Measurements from ENCODE around the gene IQCB1.
"Not testable (repeated sequence)": the region's sequence is repeated elsewhere in the genome, so short reads cannot be mapped to it uniquely, and the experiment has no call there.

IQCB1 gene

DNA sequence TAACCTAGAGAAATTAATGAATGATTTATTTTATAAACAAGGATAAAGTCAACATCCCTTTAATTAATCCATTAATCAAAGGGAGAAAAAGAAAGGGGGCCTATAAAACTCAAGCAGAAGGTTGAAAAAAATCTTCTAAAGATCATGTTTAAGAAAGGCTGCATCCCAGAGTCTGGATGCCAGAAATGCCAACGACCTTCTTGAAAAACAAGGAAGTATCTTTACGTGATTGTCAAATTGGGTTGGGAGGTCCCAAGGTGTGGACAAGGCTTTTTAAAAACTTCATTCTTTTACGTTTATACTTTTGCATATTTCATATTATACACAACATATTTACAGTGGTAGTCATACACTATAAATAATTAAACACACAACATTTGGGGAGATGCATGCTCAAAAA lies 86.9 kb downstream of the IQCB1 start:
- DNase-seq (ENCODE audit: low read depth, low spot score) = no peak

DNA sequence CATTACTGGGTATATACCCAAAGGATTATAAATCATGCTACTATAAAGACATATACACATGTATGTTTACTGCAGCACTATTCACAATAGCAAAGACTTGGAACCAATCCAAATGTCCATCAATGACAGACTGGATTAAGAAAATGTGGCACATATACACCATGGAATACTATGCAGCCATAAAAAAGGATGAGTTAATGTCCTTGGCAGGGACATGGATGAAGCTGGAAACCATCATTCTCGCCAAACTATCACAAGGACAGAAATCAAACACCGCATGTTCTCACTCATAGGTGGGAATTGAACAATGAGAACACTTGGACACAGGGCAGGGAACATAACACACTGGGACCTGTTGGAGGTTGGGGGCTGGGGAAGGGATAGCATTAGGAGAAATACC lies 91.8 kb downstream of the IQCB1 start:
- not testable (repeated sequence) for DNase-seq (ENCODE audit: low read depth, low spot score)

DNA sequence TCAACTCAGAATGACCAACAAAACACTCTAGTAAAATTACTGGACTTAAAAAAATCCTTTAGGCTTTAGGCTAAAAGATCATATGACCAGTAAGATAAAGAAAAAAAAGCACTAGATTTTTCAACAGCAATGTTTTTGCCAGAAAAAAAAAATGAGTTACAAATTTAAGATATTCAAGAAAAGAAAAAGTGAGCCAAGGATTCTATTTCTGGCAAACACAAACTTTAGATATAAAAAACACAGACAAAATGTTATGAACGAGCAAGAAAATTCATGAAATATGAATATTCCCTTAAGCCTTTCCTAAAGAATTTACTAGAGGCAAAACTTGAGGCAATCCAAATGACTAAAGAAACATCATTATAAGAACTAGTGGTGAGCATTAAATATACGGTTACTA lies 94.0 kb downstream of the IQCB1 start:
- DNase-seq (ENCODE audit: low read depth, low spot score) = no peak

DNA sequence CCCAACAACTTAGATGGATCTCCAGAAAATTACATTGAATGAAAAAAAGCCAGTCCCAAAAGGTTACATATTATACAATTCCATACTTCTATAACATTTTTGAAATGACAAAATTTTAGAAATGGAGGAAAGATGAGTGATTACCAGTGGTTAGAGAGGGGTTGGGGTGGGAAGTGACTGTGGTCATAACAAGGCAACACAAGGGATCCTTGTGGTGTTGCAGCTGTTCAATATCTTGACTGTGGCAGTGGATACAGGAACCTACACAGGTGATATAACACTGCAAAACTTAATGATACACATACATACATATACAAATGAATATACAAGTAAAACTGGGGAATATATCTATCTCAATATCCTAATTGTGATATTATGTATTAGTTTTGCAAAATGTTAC lies 95.0 kb downstream of the IQCB1 start:
- DNase-seq (ENCODE audit: low read depth, low spot score) = no peak

DNA sequence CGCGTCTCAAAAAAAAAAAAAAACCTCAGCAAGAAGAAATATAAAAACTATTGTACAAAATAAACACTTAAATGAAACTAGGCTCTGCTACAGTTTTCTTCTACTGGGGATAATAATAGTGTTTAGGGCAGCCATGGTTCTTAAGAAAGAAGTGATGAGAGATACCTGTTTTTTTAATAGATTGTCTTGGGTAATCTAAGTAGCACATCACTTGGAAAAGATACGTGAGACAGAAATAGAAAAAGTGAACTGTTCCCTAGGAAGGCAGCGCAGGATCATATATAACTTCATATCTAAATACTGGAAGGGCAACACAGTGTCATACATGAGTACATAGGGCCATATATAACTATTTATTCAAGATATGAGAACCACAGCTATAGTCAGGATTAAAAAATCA lies 97.2 kb downstream of the IQCB1 start:
- DNase-seq (ENCODE audit: low read depth, low spot score) = no peak

DNA sequence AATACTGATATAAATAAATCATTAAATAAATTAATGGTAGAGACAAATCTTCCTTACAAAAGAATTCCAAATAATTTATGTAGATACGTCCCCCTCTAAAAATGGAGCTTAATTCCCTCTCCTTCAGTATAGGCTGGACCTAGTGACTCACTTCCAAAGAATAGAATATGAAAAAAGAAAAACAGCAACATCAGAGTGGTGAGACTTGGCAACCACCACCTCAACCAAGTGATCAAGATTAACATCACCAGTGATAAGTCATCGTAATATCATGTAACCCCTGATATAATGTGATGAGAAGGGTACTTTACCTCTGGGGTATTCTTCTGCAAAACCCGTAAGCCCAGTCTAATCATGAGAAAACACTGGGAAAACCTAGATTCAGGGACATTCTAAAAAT lies 98.7 kb downstream of the IQCB1 start:
- DNase-seq (ENCODE audit: low read depth, low spot score) = no peak

DNA sequence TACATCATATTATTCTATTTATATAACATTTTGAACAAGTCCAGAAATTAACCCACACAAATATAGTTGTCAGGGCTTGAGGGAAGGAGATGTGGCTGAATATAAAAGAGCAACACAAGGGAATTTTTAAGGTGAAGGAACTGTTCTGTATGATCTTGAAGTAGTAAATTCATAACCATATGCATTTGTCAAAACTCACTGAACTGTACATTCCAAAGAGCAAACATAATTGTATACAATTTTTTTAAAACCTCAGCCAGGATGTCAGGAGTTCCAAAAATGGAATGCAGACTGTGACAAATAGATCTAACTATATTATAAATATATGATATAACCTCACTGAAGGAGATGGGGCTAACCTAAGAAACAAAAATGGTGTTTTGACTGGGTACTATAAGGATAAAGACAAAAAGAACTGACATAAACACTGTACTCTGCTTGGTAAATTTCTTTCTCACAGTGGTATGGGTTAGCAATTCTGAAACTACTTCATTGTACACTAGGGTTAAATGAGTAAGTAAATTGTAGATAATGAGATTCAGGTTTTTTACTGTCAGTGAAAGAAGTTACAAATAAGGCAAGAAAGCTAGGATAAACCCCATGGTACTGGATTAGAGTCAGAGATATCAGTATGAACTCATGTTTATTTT lies 99.7 kb downstream of the IQCB1 start:
- no peak for DNase-seq (ENCODE audit: low read depth, low spot score)

DNA sequence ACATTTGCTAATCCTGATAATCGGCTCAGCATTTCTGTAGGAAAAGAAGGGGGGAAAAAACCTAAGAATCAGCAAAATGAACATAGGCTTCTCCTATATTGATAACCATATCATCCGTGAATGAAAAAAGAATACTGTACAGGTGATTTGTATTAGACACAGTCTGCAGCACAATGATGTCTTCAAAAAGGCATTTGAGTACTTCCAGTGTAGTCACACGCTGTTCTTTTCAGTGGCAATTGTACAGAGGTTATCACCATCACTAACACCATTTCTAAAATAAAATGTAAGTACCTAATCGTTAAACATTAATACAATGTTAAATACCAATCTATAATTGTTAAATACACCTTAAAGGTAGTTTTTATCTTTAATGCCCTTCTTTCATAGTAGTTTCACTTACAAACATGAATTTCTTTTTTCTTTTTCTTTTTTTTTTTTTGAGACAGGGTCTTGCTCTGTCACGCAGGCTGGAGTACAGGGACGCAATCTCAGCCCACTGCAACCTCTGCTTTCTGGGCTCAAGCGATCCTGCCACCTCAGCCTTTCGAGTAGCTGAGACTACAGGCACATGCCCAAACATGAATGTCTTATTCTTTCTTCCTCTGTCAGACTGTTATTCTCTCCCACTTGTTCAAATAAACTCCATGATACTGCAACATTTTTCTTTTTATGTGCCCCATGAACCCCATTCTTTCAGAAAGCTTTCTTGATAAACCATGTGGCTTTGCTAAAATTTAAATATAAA lies 103.7 kb downstream of the IQCB1 start:
- no peak for DNase-seq (ENCODE audit: low read depth, low spot score)

DNA sequence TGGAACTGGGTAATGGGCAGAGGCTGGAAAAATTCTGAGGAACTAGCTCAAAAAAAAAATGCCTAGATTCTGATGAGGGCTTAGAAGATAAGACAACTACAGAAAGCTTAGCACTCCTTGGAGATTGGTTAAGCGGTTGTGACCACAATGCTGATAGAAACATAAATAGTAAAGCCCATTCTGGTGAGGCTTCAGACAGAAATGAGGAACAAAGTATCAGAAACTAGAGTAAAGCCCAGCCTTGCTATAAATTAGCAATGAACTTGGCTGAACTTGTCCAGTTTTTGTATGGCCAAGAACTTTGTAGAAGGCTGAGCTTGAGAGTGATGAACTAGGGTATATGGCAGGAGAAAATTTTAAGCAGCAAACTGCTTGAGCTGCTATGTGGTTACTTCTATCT lies 110.7 kb downstream of the IQCB1 start:
- DNase-seq (ENCODE audit: low read depth, low spot score) = no peak

DNA sequence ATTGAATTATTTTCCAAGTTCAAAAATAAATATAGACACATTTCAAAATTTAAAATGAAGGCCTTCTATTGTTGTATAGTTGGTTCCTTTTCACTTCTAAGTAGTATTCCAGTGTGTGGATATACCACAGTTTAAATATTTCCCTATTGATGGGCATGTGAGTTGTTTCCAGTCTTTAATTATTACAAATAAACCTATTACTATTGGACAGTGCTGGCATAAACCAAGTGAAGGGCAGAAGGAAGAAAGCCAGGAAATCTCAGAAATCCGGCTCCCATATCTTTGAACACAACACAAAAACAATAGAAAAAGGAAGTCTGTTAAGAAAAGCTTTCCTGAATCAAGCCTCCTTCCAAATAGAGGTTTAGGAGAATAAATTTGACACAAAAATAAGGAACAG lies 111.4 kb downstream of the IQCB1 start:
- DNase-seq (ENCODE audit: low read depth, low spot score) = no peak

DNA sequence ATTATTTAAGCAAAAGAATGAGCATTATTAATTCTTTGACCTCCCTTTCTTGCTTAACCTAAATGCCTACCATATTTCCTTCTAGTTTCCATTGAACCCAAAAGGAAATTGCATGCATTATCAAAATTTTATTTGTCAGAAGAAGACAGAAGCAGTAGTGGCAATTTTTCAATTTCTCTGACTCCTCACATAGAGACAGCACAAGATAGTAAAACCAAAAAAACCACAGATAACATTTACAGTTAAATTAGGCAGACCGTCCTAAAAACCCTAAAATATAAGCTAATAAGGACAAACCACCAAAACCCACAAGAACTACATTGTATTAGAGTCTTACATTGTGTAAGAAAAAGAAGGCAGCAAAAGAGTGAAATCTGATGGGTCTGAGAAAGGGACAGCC lies 112.4 kb downstream of the IQCB1 start:
- no peak for DNase-seq (ENCODE audit: low read depth, low spot score)

DNA sequence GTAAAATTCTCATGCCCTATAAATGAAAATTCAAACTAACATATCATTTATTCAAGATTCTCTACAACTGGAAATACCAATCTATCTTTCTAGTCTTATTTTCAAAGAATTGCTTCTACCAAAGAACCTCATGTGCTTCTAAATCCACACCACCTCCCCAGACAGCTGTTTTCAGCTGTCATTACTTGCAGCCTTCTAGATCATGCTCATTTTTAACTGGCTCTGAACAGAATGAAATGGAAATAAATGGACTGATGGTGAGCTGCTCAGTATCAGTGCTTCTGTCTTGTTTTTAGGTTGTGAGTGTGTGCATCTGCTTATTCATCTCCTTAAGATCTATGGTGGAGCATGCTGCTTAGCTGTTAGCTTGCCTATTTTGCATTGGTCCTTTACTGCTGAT lies 114.7 kb downstream of the IQCB1 start:
- DNase-seq (ENCODE audit: low read depth, low spot score) = no peak
